IMR-90 (cell line): ENCODE data around the gene CBX8.

Source experiments
- BHLHE40 ChIP-seq: fragments of 150-350 bp; IDR thresholded peaks from 2 replicates; pipeline ENCODE4 v1.6.1; 2016; ENCODE audit warnings: mild to moderate bottlenecking, low read depth, low read length
- CHD1 ChIP-seq: IDR thresholded peaks from 2 replicates; pipeline ENCODE4 v1.6.1; 2012; ENCODE audit warnings: low read depth, low read length, improper control_type of control experiment
- MAFK ChIP-seq: IDR thresholded peaks from 2 replicates; pipeline ENCODE4 v1.6.1; 2012; ENCODE audit warnings: low read depth, low read length, improper control_type of control experiment
- MAZ ChIP-seq: IDR thresholded peaks from 2 replicates; pipeline ENCODE4 v1.6.1; 2012; ENCODE audit warnings: low read depth, mild to moderate bottlenecking, low read length, improper control_type of control experiment, moderate library complexity, borderline replicate concordance
- MXI1 ChIP-seq: IDR thresholded peaks from 2 replicates; pipeline ENCODE4 v1.6.1; 2012; ENCODE audit warnings: low read depth, mild to moderate bottlenecking, low read length, moderate library complexity, borderline replicate concordance
- POLR2A ChIP-seq: IDR thresholded peaks from 2 replicates; pipeline ENCODE4 v1.6.1; 2012; ENCODE audit warnings: mild to moderate bottlenecking, low read depth, low read length
- RAD21 ChIP-seq: IDR thresholded peaks from 2 replicates; pipeline ENCODE4 v1.6.1; 2012; ENCODE audit warnings: low read length, improper control_type of control experiment
- RCOR1 ChIP-seq: IDR thresholded peaks from 2 replicates; pipeline ENCODE4 v1.6.1; 2012; ENCODE audit warnings: mild to moderate bottlenecking, low read length, improper control_type of control experiment; ENCODE audit not compliant: insufficient replicate concordance
- RFX5 ChIP-seq: IDR thresholded peaks from 2 replicates; pipeline ENCODE4 v1.8.0; 2012; ENCODE audit warnings: low read depth, mild to moderate bottlenecking, low read length, moderate library complexity
- SMC3 ChIP-seq: fragments of 150-350 bp; IDR thresholded peaks from 2 replicates; pipeline ENCODE4 v1.6.1; 2016; ENCODE audit warnings: low read depth, mild to moderate bottlenecking, antibody characterized with exemption, low read length, moderate library complexity
- TF ChIP-seq, protein P1 (sequence below): conservative IDR thresholded peaks from 2 replicates; pipeline ENCODE4 v1.5.1; 2012; ENCODE audit warnings: mild to moderate bottlenecking, low read depth, low read length, improper control_type of control experiment
- TF ChIP-seq, protein P2 (sequence below): fragments of 150-350 bp; IDR thresholded peaks from 2 replicates; pipeline ENCODE4 v1.6.1; 2017; ENCODE audit warnings: mild to moderate bottlenecking, antibody characterized with exemption, low read length, low read depth
- TF ChIP-seq, protein P3 (sequence below): fragments of 150-350 bp; IDR thresholded peaks from 2 replicates; pipeline ENCODE4 v1.6.1; 2016; ENCODE audit warnings: low read depth, mild to moderate bottlenecking, low read length, moderate library complexity, borderline replicate concordance

DNA sequence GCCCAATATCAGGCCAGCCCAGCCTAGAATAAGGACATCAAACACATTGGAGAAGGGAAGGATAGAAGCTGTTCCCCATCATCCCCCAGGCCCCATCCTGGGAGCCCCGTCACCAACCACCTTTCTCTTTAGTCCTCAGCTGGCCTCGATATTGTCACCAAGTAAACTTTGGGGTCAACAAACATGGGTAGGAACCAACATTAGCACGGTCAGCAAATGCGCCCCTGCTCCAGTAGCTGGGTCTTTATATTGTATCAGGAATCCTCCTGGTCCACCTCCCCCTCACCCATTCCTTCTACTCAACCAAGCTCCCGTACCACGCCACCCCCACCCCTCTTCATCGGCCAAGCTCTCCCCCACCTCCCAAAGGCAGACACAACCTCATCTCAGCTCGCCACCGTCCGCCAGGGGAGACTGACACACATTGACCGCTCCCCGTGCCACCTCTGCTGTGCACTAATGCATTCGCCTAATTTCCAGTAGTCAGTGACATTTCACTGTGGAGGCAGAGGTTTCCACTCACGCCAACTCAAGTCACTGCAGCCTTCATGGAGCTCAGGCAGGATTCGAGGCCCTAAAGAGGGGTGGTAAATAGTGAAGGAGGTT lies 39.6 kb downstream of the CBX8 start:
- TF ChIP-seq MXI1, result no peak
- no peak for TF ChIP-seq SMC3
- TF ChIP-seq, protein P1, sequence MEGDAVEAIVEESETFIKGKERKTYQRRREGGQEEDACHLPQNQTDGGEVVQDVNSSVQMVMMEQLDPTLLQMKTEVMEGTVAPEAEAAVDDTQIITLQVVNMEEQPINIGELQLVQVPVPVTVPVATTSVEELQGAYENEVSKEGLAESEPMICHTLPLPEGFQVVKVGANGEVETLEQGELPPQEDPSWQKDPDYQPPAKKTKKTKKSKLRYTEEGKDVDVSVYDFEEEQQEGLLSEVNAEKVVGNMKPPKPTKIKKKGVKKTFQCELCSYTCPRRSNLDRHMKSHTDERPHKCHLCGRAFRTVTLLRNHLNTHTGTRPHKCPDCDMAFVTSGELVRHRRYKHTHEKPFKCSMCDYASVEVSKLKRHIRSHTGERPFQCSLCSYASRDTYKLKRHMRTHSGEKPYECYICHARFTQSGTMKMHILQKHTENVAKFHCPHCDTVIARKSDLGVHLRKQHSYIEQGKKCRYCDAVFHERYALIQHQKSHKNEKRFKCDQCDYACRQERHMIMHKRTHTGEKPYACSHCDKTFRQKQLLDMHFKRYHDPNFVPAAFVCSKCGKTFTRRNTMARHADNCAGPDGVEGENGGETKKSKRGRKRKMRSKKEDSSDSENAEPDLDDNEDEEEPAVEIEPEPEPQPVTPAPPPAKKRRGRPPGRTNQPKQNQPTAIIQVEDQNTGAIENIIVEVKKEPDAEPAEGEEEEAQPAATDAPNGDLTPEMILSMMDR, result no peak
- TF ChIP-seq RAD21, result no peak
- TF ChIP-seq, protein P2, sequence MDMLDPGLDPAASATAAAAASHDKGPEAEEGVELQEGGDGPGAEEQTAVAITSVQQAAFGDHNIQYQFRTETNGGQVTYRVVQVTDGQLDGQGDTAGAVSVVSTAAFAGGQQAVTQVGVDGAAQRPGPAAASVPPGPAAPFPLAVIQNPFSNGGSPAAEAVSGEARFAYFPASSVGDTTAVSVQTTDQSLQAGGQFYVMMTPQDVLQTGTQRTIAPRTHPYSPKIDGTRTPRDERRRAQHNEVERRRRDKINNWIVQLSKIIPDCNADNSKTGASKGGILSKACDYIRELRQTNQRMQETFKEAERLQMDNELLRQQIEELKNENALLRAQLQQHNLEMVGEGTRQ, result no peak
- no peak for TF ChIP-seq BHLHE40
- TF ChIP-seq POLR2A, result no peak
- TF ChIP-seq RFX5, result no peak
- TF ChIP-seq MAZ, result no peak
- TF ChIP-seq RCOR1, result no peak
- no peak for TF ChIP-seq CHD1
- no peak for TF ChIP-seq MAFK
- TF ChIP-seq, protein P3, sequence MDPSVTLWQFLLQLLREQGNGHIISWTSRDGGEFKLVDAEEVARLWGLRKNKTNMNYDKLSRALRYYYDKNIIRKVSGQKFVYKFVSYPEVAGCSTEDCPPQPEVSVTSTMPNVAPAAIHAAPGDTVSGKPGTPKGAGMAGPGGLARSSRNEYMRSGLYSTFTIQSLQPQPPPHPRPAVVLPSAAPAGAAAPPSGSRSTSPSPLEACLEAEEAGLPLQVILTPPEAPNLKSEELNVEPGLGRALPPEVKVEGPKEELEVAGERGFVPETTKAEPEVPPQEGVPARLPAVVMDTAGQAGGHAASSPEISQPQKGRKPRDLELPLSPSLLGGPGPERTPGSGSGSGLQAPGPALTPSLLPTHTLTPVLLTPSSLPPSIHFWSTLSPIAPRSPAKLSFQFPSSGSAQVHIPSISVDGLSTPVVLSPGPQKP, result no peak
